ENCODE results near the gene WASF3.
A peak's percentile ranks its signal among the peaks of the same experiment; 100 is the strongest.
"Not testable (repeated sequence)": the region's sequence is repeated elsewhere in the genome, so short reads cannot be mapped to it uniquely, and the experiment has no call there.

WASF3 gene

DNA sequence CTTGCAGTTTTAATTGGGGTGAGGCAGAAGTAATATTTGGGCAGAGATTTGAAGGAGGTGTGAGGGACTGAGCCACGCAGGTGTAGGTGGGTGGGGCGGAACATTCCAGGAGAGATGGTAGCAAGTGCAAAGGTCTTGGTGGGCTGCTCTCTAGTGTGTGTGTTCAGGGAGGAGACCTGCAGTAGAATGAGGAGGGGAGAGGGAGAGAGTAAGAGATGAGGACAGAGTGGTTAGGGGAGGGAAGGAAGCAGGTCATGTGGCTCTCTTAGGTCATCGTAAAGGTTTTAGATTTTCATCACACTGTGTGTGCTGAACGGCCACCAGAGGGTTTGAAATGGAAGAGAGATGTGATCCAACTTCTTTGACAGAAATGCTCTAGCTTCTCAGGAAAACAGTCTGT is 33.5 kb downstream of the WASF3 start:
- no peak for DNase-seq

DNA sequence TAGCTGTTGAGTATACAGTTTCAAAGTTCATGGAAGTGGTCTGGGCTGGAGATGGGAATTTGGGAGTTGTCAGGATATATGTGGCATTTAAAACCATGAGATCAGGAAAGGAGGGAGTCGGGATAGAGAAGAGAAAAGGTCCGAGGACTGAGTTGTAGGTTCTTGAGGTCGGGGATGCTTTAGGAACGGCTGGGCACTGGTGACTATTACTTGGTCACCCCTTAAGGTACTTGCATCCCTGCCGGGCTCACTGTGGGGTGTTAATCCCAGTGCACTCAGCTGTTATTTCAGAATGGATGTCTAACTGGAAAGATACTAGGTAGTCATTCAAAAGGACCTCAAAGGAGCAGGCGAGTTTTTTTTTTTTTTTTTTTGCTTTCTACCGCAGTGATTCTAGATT is 34.2 kb downstream of the WASF3 start:
- no peak for DNase-seq

DNA sequence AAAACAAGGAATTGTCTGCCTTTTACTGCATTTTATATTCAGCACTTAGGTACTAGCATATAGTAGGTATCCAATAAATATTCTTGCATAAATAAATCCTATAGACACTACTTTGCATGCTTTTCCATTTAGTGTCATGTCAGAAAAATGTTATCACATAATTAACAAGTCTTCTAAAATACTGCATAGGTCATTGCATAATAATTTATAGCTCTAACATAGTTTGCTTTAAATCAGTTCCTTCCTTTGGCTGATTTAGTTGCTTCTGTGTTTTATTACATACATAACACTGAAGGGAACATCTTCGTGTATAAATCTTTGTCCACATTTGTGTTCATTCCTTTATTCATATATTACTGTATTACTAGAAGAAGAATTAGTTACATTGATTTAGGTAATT is 36.2 kb downstream of the WASF3 start:
- DNase-seq: no peak

DNA sequence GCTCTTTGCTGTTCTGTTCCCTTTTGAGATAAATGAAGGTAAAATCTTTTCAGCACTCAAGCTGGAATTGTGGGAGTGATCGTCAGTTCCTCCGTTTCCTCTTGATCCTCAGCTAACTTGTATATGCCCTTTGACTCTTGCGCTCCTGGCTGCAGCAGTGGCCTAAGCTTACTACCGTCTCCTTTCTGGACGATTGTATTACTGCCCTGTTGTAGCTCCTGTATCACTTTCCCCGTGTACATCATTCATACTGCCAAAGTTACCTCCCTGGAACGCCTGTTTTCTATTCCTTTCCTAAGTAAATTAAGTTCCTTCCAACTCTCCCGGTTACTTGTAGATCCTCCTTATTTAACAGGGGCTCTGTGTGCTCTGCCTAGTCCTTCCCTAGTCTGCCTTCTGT is 36.9 kb downstream of the WASF3 start:
- no peak for DNase-seq

DNA sequence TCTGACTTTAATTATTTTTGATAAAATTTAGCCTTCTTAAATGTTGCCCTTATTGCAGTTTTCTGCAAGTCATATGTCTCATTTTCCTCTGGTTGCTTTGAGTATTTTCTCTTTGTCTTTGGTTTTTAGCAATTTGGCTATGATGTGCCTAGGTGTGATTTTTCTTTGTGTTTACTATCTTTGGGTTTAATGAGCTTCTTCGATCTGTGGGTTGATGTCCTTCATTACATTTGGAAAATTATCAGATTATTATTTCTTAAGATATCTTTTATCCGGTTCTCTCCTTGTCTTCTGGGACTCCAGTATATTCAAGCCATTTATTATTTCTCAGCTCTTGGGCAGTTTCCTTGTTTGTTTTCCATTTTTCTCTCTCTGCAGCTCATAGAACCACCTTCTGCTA is 39.0 kb downstream of the WASF3 start:
- DNase-seq: no peak

DNA sequence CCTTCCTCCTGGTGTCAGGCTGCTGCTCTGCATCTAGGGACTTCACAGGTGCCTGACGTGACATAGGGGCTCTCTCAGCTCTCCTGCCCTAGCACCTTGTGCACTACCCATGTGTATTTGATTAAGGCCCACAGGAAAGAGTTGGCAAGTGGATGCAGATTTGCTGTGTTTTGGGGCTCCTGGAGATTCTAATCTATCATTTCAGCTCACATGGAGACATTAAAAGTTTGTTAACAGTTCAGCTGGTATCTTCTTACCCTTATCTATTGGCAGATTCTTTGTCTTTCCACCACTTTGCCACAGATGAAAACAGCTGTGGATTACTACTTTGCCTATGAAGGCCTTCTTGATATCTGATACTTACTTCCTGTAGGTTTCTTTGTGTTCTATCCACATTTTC is 41.9 kb downstream of the WASF3 start:
- peak; percentile 47 for DNase-seq

DNA sequence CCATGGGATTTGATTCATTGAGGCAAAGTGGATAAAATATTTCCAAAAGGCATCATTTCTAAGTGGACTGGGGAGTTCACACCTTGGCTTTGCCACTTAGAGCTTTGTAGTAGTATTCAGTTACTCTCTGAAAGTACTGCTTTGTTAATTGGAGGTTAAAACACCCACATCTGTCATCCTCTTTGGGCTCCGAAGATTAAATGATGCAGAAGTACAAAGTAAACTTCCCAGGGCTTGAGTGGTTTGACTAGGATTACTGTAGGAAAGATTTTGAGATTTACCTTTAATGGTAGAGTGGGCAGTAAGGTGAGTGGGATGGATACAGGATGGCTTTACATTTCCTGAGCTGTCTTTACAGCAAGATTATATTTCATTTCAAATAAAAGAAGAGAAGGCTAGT is 42.4 kb downstream of the WASF3 start:
- DNase-seq: peak; percentile 77

DNA sequence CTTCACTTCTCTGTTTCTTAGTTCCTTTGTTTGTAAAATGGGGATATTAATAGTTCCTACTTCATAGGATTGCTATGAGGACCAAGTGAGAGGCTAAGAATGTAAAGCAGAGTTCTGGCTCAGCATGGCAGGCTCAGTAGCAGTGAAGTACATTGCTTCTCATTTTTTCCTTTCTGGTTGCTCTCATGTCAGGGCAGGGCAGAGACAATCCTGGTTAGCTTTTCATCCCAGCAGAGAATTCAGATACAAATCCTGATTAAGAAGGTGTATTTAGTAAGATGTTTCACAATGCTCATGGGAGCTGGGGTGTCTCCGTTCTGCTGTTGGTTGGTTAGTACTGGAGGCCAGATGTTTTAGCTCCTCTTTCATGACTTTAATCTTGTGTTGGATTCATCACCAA is 42.9 kb downstream of the WASF3 start:
- DNase-seq: peak; percentile 30

DNA sequence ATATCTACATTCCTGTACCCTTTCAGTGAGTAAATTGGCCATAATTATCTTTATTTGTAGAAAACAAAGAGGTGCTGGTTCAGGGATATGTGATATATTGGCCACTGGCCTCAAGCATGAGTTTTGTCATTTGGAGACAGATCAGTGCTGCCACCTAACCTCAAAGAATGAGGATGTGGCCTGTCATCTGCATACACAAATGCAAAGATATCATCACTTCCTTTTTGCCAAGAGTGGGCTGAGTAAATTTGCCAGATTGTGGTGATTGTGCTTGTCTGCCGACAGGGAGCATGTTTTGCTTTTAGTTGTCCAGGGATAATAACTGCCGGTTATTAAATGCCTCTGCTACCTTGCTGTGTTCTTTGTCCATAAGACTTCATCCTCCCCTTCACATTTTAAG is 44.2 kb downstream of the WASF3 start:
- peak; percentile 47 for DNase-seq

DNA sequence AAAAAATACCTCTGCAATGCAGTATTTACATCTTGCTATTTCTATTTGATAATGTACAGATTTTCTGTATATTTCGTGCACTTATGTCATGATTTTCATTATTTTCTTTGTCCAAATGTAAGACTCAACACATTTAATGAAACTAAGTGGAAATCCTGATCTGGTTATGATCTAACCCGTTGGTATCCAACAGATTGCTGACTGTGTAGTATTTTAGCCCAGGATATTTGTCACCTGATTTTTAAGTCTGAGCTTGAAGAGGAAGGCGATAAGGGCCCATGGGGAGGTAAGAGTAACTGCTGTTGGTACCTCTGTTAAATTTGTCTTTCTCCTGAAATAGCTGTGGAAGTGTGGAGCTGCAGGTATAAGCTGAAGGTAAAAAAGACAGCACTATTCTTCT is 45.3 kb downstream of the WASF3 start:
- DNase-seq: no peak

DNA sequence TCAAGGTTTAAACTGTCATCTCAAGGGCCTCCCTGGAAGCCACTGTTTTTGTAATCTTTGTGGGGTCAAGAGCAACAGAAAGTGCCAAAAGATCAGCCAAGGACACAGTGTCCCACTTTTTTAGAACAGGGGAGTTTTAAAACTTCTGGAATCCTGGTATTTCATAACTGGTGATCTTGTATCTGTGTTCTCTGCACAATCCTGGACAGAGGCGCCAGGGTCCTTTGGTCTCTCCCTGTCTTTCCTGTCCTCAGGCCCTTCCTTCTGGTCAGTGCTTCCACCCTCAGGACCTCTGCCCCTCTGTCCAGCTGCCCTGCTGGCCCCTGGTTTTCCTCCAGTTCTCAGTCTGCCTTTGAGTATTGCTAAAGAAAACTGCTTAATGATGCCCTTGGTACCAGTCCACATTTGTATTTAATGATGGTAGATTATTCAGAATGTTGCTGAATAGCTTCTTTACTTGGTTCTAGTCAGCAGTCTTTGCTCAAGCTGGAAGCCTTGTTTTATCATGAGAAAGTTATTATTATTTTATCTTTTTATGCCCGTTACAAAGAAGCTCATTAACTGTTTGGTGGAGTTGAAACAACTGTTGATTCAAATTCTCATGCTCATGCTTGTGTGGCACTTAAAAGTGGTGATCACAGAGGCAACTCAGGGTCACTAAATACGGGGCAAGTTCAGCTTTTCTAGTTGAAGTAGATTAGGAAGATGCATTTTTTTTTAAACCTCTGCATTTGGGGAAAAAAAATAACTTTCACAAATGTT is 47.5 kb downstream of the WASF3 start:
- no peak for DNase-seq

DNA sequence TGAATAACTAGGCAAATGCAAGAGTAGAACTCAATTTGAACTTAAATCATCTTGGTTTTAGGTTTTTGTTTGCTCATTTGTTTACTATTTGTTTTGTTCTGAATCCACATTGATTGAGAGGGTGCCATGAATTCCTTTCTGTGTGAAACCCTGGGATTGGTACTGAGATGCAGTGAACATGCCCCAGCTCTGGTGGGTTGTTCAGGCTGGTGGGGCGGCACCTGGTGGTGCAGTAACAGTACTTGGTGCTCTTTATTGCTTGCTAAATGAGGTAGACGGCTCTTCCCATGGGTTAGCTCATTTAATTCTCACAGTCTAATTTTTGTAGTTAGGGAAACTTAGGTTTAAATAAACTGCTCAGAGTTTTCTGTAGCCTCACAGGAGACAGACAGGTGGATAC is 48.4 kb downstream of the WASF3 start:
- DNase-seq: peak; percentile 13

DNA sequence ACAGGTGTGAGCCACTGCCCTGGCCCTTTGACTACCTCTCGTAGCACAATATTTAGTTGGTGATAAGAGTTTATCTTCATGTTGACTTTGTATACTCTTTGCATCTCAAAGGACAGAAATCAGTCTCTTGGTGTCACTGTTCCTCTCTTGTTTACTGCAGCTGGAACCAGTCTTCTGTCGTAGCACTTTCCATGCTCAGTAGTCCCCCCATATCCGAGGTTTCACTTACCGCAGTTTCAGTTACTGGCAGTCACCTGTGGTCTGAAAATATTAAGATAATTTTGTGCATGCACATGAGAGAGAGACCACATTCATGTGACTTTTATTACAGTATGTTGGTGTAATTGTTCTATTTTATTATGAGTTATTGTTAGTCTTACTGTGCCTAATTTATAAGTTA is 49.1 kb downstream of the WASF3 start:
- DNase-seq: no peak

DNA sequence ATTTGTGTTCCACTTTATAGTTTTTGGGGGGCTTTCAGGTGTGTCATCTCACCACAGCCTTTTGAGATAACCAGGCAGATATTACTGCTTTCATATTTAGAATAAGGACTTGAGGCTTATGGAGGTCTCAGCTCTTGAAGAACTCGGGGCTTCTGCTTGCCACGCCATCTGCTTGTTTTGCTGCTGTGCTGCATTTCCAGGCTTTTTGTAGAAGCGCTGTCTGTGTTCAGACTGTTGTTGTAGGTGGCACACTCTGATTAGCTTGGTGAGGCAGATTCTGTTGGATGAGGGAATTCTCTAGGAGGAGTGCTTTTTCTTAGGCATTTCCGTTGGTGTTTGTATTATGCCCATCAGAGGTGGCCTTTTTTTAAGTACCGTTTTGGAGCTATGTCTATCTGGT is 57.2 kb downstream of the WASF3 start:
- no peak for DNase-seq

DNA sequence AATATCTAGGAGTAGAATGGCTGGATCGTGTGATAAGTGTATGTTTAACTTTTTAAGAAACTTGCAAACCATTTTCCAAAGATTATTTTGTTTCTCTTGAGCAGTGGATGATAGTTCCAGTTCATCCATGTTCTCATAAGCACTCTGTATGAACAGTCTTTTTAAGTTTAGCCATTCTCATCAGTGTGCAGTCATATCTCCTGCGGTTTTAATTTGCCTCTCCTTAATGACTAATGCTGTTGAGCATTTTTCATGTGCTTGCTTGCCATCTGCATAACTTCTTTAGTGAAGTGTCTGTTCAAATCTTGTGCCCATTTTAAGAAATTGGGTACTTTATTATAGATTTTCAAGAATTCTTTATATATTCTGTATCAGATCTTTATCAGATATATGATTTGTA is 58.6 kb downstream of the WASF3 start:
- no peak for DNase-seq

DNA sequence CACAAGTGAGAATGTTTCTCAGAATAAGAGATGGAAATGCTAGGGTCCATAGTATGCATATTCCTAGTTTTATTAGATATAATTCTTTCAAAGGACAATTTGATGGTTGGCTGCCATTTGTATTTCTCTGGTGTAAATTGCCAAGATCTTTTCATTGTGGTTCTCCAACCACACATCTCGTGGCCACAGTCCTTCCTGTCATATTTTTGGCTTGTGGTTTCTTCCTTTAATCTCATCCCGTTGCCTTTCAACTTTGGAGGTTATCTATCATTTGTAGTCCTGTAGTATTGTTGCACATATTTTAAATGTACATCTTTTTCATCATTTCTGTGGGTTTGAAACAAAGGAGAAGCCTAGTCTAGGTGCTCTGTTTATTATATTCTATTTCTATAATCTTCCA is 61.2 kb downstream of the WASF3 start:
- no peak for DNase-seq

DNA sequence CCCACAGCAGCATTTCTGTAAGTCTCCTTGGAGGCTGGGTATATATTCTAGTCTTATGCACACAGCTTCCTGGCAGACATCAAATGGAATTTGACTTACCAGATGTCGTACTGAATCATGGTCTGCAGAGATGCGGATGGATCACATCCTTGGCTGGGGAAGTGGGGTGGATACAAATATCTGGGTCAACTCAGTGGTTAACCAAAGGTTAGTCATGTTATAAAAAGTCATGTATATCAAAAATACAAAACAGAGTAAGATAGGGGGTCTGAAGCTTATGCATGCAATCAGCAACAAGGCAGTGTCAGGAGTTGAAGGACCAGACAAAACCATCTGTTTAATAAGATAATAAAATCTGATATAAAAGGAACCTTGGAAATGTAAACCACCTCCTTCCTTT is 61.9 kb downstream of the WASF3 start:
- DNase-seq: no peak

DNA sequence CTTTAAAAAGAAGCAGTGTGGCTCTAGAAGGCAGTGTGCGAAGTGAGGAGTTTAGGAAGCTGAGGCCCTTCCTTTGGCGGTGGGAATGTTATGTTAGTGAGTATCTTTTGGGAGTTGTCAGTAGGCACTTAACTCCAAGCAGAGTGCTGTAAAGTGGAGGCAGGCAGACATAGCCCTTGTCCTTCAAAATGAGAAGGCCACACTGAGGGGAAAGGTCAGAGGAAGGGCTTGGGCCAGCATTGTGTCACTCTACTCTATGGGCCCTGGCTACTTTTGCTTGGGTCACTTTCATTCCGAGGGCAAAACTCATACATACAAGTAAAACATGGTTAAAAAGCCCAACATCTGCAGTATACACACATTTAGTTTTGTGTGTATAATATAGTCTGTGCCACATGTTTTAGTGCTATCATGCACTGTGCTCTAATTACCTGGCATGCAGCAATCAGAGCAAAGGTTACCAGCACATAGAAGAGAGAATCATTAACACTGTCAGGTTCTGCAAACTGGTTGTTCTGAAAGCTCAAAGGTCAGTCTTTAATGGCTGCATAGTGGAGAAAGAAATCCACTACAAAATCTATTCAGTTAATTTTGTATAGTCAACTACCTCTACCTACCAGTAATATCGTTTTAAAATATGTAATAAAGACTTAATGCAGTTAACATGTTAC is 64.4 kb downstream of the WASF3 start:
- no peak for DNase-seq

DNA sequence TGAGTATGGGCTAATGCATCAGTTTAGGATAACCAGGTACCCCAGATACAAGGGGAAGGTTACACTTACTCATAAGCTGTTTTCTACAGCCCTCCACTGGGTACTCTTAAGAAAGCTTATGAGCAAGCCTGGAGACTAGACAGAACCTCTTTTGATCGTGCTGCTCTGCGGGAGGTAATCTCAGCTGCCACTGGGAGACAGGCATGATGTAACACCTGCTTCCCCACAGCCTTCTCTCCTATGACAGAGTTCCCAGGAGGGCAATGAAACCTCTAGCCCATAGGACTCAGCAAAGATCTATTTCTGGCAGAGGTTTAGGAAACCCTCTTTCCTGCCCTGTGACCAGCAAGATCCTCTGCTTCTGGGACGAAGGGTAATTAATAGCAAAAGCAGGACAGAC is 65.6 kb downstream of the WASF3 start:
- no peak for DNase-seq

DNA sequence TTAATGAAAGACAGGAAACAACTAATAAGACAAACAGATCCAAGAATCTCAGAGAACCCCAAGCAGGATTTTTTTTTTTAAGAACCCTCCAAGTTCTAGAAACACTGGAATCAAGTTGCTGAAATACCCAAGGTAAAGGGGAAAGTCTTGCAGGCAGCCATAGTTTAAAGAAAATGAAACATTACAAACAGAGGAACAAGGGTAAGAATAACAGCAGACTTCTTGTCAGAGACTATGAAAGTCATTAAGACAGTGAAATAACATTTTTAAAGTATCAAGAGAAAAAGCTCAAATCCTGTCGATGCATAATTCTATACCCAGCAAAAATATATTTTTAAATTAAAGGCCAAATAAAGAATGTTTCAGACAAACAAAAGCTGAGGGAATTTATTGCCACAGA is 67.1 kb downstream of the WASF3 start:
- no peak for DNase-seq

DNA sequence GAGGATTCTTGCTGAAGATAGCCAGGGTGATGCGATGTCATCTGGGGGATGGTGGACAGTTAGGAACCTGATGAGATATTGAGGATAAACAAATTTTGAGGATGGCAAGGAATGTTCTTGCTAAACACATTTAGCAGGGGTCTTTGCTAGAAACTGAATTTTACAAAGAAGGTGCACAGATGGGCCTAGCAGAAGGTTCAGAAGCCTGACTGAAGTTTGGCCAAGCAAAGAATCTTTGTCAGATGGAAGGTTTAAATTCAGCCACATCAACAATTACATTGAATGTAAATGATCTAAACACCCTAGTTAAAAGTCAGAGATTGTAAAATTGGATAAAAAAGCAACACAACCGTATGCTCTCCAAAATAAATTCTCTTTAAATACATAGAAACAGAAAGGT is 68.8 kb downstream of the WASF3 start:
- DNase-seq: no peak

DNA sequence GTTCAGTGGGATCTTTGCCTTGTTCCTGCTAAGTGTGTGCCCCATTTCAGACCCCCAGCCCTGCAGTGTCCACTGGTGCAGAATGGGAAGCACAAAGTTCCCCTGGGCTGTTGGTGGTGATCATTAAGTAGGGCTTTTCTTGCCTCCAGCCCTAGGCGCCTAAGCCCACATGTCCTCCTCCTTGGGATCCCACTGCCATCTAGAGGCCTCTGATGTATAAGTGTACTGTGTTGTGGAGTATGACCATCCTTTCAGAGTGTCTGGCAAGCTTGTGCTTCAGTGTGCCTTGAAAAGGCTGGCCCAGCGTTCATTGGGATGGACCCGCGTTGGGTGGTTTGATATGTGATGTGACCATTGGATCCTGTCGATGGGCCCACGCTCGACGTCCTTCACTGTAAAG is 71.2 kb downstream of the WASF3 start:
- DNase-seq: peak; percentile 48

DNA sequence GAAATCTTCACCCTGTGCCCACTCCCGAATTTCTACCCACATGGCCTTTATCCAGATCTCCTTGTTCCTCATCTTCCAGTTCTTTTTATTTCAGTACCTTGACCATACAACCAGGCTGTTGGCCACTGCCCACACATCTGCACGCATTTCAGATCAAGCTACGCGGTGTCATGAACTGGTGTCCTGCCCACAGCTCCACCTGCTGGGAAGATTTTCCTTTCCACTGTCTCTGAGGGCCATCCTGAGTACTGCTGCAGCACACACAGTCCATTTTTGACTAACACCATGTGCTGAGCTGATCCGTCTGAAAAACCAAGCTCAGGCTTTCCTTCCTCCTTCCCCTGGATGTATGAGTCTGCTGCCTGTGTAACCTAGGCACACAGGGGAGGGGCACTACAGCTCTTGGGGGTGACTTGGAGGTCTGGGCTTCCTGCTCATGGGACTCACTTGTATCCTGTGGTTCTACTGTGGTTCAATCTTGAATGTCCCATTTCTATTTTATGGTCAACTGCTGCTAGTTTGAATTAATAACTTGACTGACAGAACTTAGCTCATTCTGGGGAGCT is 71.9 kb downstream of the WASF3 start:
- DNase-seq: peak; percentile 37

DNA sequence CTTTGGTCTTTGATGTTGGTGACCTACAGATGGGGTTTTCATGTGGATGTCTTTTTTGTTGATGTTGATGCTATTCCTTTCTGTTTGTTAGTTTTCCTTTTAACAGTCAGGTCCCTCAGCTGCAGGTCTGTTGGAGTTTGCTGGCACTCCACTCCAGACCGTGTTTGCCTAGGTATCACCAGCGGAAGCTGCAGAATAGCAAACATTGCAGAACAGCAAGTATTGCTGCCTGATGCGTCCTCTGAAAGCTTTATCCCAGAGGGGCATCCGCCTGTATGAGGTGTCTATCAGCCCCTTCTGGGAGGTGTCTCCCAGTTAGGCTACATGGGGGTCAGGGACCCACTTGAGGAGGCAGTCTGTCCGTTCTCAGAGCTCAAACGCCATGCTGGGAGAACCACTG is 78.2 kb downstream of the WASF3 start:
- not testable (repeated sequence) for DNase-seq

DNA sequence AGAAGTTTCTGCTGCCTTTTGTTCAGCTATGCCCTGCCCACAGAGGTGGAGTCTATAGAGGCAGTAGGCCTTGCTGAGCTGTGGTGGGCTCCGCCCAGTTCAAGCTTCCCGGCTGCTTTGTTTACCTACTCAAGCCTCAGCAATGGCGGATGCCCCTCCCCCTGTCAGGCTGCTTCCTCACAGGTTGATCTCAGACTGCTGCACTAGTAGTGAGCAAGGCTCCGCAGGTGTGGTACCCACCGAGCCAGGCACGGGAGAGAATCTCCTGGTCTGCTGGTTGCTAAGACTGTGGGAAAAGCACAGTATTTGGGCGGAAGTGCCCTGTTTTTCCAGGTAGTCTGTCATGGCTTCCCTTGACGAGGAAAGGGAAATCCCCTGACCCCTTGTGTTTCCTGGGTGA is 78.6 kb downstream of the WASF3 start:
- DNase-seq: peak; percentile 53

Measured in DMS53 (cell line).